ENCODE results near the gene CBLB.

Gene CBLB

DNA sequence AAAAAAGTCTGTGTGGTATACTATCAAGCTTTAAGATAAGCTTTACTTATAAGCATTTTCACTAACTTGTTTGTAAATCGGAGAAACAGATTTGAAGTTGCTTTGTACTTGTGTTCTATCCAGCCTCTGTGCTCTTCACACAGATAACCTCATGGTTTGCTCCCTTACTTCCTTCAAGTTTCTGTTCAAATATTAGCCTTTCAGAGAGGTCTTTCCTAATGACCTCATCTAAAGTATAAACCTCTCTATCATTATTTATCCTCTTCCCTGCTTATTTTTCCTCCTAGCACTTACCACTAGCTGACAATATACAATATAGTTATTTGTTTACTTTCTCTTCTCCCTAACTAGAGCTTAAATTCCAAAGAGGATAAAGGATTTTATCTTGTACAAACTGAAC, 180.0 kb downstream of the CBLB start:
- peak; percentile 58 for DNase-seq (ENCODE audit: low spot score)

DNA sequence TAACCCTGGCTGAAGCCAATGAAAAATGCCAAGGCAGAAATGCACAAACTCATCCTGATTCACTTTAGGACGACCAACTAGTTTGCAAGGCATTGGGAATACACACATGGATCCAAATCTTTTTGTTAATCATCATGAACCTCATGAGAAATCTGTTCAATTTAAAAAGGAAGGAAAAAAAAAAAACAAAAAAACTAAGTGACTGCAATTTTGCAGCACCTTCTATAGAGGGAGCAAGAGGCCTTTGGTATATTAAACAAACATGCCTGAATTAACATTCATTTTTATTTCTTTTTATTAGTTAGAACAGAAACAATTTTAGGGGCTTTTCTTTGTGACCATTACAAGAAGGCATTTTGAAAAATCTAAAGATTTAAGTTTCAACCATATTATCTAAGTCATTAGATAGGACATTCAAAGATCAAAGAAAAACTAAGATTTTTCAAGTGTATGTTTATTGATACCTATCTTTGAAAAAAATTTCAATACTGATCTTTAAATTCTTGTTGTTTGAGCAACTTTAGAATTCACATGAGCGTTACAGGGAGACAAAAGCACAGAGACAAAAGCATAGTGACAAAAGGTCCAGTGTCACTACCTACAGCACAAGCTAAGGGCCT, 182.4 kb downstream of the CBLB start:
- DNase-seq (ENCODE audit: low spot score), result no peak

DNA sequence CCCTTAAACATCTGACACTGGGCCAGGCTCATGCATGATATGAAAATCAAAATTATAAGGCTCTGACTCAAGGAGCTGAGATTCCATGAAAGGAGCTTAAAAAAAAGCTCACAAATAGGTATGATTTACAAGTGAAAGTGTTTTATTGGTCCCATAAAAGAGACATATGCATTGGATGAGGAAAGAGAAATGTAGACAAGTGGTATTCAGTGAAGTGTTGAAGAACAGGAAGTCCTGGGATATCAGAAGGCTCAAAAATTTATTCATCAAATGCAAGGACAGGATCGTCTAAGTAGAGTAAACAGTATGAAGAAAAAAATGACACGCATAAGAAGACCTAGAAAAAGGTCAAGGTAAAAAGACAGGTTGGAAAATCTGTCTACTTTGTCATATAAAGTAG, 188.9 kb downstream of the CBLB start:
- DNase-seq (ENCODE audit: low spot score), result no peak

DNA sequence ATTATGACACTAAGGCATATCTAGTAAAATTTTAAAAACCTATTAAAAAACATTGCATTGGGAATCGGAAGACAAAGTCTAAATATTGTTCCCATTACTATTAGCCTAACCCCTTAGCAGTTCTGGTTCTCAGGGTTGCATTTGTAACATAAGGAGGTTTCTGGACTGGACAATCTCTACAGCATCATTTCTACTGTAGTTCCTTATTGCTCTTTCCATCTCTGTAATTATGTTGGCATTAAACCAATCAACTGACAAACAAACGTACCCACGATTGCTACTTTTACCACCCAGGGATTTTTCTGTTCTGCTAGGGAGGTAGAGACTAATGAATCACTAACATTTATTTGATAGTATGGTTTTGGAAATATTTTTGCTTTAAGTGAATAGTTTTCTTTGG, 190.8 kb downstream of the CBLB start:
- no peak for DNase-seq (ENCODE audit: low spot score)

DNA sequence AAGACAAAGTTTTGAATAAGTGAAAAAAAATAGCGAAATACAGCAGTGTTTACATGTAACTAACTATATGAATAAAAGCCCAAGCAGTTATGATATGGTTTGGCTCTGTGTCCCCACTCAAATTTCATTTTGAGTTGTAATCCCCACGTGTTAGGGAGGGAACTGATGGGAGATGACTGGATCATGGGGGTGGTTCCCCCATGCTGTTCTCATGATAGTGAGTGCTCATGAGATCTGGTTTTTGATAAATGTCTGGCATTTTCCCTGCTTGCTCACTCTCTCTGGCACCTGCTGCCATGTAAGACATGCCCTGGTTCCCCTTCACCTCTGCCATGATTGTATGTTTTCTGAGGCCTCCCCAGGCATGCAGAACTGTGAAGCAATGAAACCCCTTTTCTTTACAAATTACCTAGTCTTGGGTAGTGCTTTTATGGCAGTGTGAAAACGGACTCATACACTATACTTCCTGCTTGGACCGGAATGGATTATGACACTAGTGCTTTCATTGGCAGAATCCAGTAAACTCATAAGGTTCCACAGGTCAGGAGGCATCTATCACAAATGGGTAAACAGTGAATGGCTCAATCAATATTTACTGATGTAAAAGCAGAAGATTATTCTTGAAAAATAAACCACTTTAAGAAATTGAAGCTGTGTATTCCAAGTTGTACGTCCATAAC, 192.1 kb downstream of the CBLB start:
- DNase-seq (ENCODE audit: low spot score), result no peak

DNA sequence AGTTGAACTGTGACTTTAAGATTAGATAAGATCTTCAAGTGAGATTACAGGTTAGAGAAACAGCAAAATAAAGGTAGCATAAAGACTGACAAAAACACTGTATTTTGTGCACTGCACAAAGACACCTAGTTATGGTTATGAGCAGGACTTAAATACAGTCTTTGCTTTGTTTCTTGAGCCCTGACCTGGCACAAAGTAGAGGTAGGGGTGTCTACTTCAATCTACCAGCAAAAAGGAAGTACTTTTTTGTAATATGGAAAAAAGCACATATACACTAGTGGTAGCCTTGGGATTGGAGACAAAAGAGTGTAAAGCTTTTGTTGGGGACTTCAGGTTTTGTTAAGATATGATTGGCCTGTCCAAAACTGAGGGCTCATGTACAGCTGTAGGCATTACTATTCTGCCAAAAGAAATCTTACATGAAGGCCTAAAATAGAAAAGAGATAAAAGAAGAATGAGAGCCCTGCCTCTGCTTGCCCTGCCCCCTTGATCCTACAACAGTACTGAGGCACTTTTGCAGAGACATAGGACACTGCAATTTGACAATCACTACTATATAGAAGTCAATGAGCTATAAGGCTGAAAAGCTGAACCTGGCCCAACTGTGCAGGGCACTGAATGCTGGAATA, 194.3 kb downstream of the CBLB start:
- no peak for DNase-seq (ENCODE audit: low spot score)

DNA sequence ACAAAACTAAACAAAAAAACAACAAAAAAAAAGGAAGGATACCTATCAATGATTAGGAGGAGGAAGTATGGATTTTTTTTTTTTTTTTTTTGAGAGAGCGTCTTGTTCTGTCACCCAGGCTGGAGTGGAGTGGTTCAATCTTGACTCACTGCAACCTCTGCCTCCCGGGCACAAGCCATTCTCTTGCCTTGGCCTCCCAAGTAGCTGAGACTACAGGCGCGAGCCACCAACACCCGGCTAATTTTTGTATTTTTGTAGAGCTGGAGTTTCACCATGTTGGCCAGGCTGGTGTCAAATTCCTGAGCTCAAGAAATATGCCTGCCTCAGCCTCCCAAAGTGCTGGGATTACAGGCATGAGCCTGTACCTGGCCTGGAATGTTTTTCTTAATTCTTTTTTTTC, 195.8 kb downstream of the CBLB start:
- DNase-seq (ENCODE audit: low spot score), result no peak

DNA sequence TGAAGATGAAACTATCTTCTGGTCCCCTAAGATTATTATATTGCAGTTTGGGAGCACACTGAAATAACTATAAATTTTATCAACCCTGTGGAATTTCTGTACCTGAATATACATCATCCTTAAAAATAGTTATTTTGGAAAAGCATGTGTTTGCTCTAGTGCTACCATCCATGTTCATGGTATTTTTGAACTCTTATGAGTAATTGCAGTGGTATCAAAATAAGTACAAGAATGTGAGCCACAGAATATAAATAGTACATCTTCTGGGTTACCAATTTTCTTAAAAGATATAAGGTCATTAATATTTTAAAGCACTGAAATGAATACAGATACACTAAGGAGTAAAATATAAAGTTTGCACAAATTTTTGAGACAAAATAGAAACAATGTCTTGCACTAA, 206.5 kb downstream of the CBLB start:
- no peak for DNase-seq (ENCODE audit: low spot score)

DNA sequence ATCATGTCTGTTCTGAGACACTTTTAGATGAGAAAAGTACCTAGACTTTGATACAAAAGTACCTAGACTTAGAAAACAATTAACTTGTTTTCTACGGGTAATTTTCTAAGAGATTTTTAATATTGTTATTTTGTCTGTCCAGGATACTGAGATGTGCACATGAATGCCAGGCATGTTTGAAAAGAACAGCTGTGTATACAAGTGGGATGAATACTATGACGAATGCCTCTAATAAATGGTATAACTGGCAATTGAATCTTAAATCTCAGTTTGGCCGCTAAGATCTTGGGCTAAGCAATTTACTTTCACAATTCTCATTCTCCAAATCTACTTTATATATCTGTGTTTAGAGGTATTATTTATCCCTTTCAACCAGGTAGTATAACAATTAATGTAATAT, 207.4 kb downstream of the CBLB start:
- DNase-seq (ENCODE audit: low spot score), result no peak

DNA sequence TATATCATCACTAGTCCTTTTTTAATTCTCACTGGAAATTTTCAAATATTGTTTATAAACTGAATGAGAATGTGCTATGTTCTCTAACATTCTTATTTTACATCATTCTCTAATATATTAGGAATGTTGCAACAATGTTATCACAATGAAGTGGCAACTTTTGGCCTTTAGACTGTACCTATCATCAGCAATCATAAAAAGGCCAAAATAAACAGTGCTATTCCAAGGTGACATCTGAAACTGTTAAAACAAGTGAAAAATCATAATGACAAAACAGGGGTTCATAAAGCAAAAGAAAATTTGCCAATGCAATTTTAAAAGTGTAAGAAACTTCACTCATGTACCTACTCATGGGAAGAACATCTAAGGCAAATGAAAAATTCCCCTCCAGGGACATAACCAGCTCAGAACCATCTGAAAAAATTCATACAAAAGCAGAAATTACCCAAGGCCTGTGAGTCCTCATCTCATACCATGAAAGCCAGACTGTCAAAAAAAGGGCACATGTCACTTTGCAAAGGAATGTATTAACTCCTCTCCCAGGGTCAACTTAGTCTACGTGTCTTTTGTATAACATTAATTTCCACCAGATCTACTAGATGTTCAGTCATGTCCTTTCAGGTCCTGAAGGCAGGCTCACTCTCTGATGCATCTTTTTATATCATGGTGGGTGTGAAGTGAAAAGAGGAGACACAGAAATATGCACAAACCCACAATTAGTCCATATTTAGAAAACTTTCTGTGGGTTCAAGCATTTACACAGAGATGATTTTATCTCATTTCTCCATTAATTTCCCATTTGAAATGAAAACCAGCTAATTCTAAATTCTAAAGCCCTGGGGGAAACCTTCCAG, 211.9 kb downstream of the CBLB start:
- DNase-seq (ENCODE audit: low spot score), result no peak

DNA sequence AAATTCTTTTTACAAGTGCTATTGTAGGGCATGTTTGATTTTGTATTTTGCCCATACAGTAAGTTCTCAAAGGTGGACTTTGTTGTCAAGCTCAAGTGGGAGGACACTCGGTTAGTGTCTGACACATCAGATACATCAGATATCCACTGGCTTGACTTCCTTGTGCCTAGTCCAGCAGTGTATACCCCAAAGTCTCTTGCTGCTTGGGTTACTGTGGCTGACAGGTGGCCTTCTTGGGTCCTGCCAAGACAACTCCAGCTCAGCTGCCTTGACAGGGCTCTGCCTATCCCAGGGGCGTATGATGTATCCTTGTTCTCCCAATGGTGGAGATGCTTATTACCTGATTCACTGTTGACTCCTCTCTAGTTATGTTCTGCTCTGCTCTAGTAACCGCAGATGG, 214.9 kb downstream of the CBLB start:
- no peak for DNase-seq (ENCODE audit: low spot score)

DNA sequence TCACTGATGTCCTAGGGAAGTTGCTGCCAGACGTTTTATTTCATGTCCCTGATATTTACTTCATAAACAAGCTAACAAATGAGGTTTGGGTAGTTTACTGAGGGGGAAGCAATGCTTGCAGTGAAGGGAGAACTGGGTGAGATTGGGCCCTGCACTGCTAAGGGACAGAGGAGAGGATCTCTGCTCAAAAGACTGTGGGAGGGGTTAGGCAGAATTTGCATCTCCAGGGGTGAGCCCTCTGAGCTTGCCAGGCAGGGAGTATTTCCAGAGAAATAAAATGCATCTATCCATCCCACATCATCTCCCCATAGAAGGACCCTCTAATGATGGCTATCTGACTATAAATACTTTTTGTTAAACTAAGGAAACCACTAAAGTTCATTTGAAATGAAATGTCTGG, 215.6 kb downstream of the CBLB start:
- DNase-seq (ENCODE audit: low spot score), result no peak

DNA sequence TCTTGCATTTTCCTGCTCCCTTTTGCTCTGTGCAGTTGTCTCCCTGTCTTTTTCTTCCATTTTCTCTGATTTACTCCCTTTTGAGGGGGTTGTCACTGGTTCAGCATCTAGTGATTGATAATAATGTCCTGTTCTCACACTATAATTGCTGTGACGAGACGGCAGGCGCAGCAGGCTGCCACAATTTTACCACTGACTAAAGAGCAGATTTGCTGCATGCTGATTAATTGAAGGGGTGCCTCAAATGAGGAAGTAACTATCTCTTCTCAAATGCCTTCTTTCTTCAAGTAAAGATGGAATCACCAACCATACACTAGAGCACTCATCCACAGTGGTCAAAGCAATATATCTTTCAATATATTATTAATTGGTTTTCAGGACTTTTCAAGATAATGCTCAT, 219.3 kb downstream of the CBLB start:
- no peak for DNase-seq (ENCODE audit: low spot score)

DNA sequence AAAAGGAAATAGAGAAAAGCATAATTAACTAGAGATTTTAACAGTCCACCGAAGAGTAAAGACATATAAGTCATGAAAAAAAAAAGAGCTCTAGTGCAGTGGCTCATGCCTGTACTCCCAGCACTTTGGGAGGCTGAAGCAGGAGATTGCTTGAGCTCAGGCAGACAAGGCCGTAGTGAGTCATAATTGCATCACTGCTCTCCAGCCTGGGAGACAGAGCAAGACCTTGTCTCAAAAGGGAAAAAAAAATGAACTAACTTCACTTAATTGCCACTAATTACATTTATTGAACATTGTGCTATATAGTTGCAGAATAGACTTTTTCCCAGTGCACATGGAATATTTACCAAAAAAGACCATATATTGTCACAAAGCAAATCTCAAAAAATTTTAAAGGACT, 221.8 kb downstream of the CBLB start:
- DNase-seq (ENCODE audit: low spot score), result no peak

DNA sequence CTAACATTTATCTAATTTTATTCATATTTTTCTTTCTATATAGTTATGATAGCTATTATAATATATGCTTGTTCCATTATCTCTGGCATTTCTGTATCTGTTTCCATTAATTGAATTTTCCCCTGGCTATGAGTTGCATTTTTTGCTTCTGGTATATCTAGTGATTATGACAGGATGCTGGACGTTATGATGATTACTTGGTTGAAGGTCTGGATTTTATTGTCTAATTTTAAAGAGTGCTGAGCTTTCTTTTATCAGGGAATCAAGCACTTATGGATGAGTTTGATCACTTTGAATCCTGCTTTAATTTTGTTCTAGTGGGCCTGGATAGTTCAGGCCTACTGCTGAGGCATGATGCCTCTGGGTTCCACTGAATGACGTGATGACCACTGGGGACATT, 229.7 kb downstream of the CBLB start:
- DNase-seq (ENCODE audit: low spot score), result no peak

DNA sequence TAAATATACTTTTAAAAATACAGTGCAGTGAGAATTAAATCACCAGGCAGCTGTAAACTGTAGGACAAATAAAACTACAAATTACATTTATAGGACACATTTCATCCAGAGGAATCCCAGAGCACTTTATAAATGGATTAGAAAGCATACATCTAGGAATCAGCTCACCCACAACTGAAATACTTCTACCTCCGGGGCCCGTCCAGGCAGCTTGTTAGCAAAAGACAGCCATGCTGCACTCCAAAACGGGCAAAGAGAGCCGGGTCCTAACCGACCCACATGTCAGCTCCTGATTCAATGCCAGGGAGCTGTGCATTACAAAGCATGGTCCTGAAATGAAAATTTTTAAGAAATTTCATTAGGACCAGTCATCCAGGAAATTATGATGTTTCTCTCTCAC, 234.1 kb downstream of the CBLB start:
- no peak for DNase-seq (ENCODE audit: low spot score)

DNA sequence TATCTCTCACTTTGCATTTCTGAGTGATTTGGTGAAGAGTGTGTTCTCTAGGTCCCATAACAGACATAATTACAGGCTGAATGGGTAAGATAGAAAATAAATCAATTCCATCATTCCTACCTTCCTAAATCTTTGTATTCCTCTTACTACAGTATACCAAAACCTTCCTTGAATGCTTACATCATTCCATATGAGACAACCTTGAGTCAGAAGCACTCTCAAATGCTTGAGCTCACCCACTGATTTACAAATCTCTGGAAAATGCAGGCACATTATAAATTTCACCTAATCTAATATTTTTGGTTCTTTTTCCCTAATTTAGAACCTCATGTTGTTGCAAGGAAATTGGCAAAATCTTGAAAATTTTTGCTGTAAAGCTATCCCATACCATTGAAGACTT, 239.1 kb downstream of the CBLB start:
- DNase-seq (ENCODE audit: low spot score), result no peak

DNA sequence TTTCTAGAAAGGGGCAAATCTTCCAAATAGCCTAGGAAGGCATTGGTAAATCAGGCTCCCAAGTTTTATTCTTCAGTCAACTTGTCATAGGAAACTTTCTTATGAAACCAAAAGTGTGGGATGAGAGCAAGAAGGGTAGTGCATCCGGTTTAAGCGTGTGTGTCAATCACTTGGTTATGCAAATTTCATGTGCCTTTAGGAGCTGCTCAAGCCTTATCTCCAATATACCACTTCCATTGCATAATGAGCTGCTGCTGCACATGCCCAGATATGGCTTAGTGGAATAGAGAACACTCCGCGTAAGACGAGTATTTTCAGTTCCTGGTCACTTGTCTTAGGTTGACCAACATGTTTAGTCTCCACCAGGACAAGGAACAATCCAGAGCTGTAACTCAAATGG, 242.1 kb downstream of the CBLB start:
- no peak for DNase-seq (ENCODE audit: low spot score)

DNA sequence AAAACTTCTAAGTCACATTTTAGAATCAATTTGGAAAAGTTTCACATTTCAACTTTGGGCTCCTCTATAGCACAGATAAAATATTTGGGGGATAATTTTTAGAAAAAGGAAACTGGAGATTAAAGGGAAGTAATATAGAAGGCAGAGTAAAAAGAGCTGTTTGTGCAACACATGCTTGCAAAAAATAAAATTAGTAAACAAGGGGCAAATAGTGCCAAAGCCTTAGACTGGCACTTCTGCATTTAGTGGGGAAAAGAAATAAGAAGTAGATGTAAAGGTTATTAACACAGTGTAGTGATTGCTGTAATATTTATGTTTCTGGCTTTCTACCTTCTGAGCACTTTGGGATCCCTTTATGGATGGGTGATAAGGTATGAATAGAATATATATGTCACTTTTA, 246.6 kb downstream of the CBLB start:
- DNase-seq (ENCODE audit: low spot score), result no peak

DNA sequence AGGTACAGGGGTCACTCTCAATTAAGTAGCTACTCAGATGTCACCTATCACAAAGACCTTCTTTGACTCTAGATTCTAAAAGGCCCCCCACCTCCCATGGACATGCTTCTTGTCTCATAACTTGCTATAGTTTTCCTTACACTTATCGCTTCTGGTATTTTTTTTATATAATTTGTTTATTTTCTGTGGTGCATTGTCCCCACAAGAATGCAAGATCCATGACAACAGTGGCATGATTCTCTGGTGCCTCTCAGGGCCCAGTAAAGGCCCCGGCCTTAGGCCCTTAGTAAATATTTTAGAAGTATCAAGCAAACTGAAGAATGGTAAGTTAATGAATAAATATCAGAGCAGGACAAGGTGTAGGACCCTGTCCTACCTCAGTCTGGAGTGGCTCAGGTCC, 248.6 kb downstream of the CBLB start:
- DNase-seq (ENCODE audit: low spot score), result no peak

DNA sequence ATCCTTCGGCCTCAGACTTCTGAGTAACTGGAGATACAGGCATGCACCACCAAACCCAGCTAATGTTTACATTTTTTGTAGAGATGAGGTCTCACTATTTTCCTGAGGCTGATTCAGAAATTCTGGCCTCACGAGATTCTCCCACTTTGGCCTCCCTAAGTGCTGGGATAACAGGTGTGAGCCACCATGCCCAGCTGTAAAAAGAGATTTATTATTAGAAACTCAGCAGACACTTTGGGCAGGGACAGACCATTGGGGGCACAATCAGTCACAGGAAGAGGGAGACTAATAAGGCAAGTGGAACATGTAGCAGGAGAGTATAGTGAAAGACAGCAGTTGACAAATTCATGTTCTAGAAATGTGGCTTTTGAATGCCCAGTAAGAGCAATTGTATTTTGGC, 249.2 kb downstream of the CBLB start:
- DNase-seq (ENCODE audit: low spot score), result no peak

DNA sequence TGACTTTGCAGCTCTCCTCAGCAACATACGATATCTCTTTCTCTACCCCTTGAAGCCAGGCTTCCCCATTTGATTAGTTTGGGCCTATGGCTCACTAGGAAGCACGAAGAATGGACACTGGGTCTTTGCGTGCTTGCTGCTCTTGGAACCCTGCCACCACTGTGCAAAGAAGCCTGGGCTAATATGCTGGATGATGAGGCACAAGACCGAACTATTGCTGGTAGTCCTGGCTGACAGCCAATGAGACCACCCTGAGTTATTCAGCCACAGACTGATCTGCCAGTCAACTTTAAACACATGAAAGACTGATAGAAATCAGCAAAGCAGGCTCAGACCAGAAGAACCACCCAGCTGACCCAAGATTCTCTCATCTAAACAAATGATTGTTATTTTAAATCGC, 250.3 kb downstream of the CBLB start:
- no peak for DNase-seq (ENCODE audit: low spot score)
